Keratinocyte (primary cell): Measurements from ENCODE around the gene KRR1. TPM values are rescaled to one million over a fixed set of nuclear protein-coding genes. Genes with fewer than 3 reads are reported as not detected.
A peak's percentile ranks its signal among the peaks of the same experiment; 100 is the strongest.

ENCODE experiments used
- DNase-seq: peaks from one replicate; pipeline ENCODE4 v3.0.0-alpha.2; 2011; ENCODE audit warnings: low read depth, missing footprints, low spot score
- FAIRE-seq: peaks from 2 replicates; lab custom pipeline; 2011; peaks lifted over from hg19 to GRCh38; lab: Jason Lieb, UNC
- H2AFZ ChIP-seq: 2 replicates; pipeline ENCODE4 v1.6.0; 2012; ENCODE audit warnings: low read length, control low read depth, inconsistent platforms; ENCODE audit not compliant: control insufficient read depth
- H3K27ac ChIP-seq: 2 replicates; pipeline ENCODE4 v1.5.1; 2011; ENCODE audit warnings: low read length; ENCODE audit not compliant: control insufficient read depth, insufficient read depth
- H3K27me3 ChIP-seq: 3 replicates; pipeline ENCODE4 v1.6.0; 2011; ENCODE audit warnings: low read length; ENCODE audit not compliant: control insufficient read depth, insufficient read depth; ENCODE audit errors: extremely low read depth
- H3K36me3 ChIP-seq, 2 experiments: 2 replicates in 1 of 2; 3 replicates in 1 of 2; pipeline ENCODE4 v1.5.1; 2011; ENCODE audit warnings: low read length in 2 of 2, mild to moderate bottlenecking in 1 of 2; ENCODE audit not compliant: control insufficient read depth in 2 of 2, insufficient read depth in 2 of 2; ENCODE audit errors: extremely low read depth in 1 of 2
- H3K4me1 ChIP-seq: 3 replicates; pipeline ENCODE4 v1.5.1; 2011; ENCODE audit warnings: low read length; ENCODE audit not compliant: control insufficient read depth, insufficient read depth; ENCODE audit errors: extremely low read depth
- H3K4me2 ChIP-seq: 3 replicates; pipeline ENCODE4 v1.6.0; 2011; ENCODE audit warnings: low read depth, low read length; ENCODE audit not compliant: control insufficient read depth, insufficient read depth; ENCODE audit errors: extremely low read depth
- H3K4me3 ChIP-seq, 3 experiments: fragments of 200-600 bp in 1 of 3; sonication (generic) in 1 of 3; 2 replicates in 2 of 3; 3 replicates in 1 of 3; pipeline ENCODE4 v1.5.1; 2011 to 2016; ENCODE audit warnings: low read length in 3 of 3, mild to moderate bottlenecking in 3 of 3, control low read depth in 2 of 3, inconsistent platforms in 1 of 3, low read depth in 1 of 3, mixed read lengths in 1 of 3, mixed run types in 1 of 3, moderate library complexity in 1 of 3; ENCODE audit not compliant: control insufficient read depth in 2 of 3, insufficient read depth in 2 of 3; ENCODE audit errors: extremely low read depth in 1 of 3
- H3K79me2 ChIP-seq: 2 replicates; pipeline ENCODE4 v1.6.0; 2012; ENCODE audit warnings: low read length; ENCODE audit not compliant: control insufficient read depth, insufficient read depth
- H3K9ac ChIP-seq: 3 replicates; pipeline ENCODE4 v1.6.0; 2011; ENCODE audit warnings: low read length; ENCODE audit not compliant: control insufficient read depth, insufficient read depth; ENCODE audit errors: extremely low read depth
- H3K9me1 ChIP-seq: 3 replicates; pipeline ENCODE4 v1.6.0; 2011; ENCODE audit warnings: low read length; ENCODE audit not compliant: control insufficient read depth, insufficient read depth; ENCODE audit errors: extremely low read depth
- H3K9me3 ChIP-seq: 2 replicates; pipeline ENCODE4 v1.5.1; 2012; ENCODE audit warnings: low read depth, low read length; ENCODE audit not compliant: control insufficient read depth
- H4K20me1 ChIP-seq: 3 replicates; pipeline ENCODE4 v1.6.0; 2011; ENCODE audit warnings: low read length; ENCODE audit not compliant: control insufficient read depth, insufficient read depth; ENCODE audit errors: extremely low read depth
- EZH2 ChIP-seq: IDR thresholded peaks from one replicate; pipeline ENCODE4 v1.6.1; 2012; ENCODE audit warnings: inconsistent platforms, mild to moderate bottlenecking, low read length, moderate library complexity
- dilution Hi-C: fragments of 300-500 bp; cut with MboI; formaldehyde crosslinking; loops from one replicate; pipeline ENCODE4 v1.7.0; 2020; ENCODE audit warnings: low sequenced_read_pairs; ENCODE audit not compliant: extremely low pct_ligation_motif_present
- polyA plus RNA-seq, 5 experiments: library from polyadenylated mRNA; depleted of rRNA in 3 of 5; stranded (reverse) in 3 of 5; stranded (forward) in 1 of 5; unstranded in 1 of 5; fragments of >200 nt; gene quantifications; 1 replicate in 1 of 5; 2 replicates in 3 of 5; 3 replicates in 1 of 5; pipeline versions ENCODE4 v1.2.1 to v1.2.3, GENCODE V29; 2011 to 2012; ENCODE audit warnings: missing spikeins in 2 of 5, low read depth in 1 of 5, low replicate concordance in 1 of 5
- TF ChIP-seq, protein P1 (sequence below), 3 experiments: IDR thresholded peaks in 1 of 3; conservative IDR thresholded peaks in 1 of 3; optimal IDR thresholded peaks in 1 of 3; 2 replicates in 2 of 3; 3 replicates in 1 of 3; pipeline versions ENCODE3 to v1.5.1; 2011; ENCODE audit warnings: low read length in 3 of 3, mild to moderate bottlenecking in 3 of 3, moderate library complexity in 2 of 3, control low read depth in 1 of 3, inconsistent platforms in 1 of 3; ENCODE audit not compliant: insufficient read depth in 2 of 3; ENCODE audit errors: extremely low read depth in 1 of 3

KRR1 gene
- polyA plus RNA-seq, 1 donor (not counting 4 experiments of a cell fraction or from before 2014, with no cell fraction given), result 74.7 TPM

DNA sequence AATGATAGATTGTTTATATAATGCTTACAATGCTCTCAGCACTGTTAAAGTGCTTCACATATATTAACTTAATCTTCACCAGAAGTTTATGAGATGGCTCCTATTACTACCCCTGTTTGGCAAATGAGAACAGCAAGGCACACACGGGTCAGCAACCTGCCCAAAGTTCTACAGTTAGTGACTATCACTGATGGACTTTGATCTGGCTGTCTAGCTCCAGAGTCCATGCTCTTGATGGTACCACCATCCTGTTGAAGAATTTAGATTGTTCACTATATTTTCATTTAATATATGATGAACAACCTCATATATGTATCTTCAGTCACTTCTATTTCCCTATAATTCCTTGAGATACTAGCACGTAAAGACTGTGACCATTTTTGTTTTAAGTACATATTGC is 20.2 kb downstream of the KRR1 start:
- no peaks in the 10 kb centered on the region for H3K9me1 ChIP-seq
- H3K27me3 ChIP-seq, result no peaks in the 10 kb centered on the region
- TF ChIP-seq, protein P1, sequence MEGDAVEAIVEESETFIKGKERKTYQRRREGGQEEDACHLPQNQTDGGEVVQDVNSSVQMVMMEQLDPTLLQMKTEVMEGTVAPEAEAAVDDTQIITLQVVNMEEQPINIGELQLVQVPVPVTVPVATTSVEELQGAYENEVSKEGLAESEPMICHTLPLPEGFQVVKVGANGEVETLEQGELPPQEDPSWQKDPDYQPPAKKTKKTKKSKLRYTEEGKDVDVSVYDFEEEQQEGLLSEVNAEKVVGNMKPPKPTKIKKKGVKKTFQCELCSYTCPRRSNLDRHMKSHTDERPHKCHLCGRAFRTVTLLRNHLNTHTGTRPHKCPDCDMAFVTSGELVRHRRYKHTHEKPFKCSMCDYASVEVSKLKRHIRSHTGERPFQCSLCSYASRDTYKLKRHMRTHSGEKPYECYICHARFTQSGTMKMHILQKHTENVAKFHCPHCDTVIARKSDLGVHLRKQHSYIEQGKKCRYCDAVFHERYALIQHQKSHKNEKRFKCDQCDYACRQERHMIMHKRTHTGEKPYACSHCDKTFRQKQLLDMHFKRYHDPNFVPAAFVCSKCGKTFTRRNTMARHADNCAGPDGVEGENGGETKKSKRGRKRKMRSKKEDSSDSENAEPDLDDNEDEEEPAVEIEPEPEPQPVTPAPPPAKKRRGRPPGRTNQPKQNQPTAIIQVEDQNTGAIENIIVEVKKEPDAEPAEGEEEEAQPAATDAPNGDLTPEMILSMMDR (optimal IDR thresholded peaks at IDR 0.05 in 1 of 3, IDR thresholded peaks at IDR 0.05 in 1 of 3, conservative IDR thresholded peaks at IDR 0.05 in 1 of 3; ENCODE audit: extremely low read depth in 1 of 3, insufficient read depth in 2 of 3, low read length in 3 of 3), result no peak
- no peak for TF ChIP-seq EZH2
- H3K79me2 ChIP-seq, result no peaks in the 10 kb centered on the region
- peaks cover 15% of the 10 kb centered on the region for H3K4me1 ChIP-seq
- H3K4me2 ChIP-seq, result no peak overlapping the region
- H3K36me3 ChIP-seq, result no peaks in the 10 kb centered on the region
- H3K9ac ChIP-seq, result no peak overlapping the region
- H2AFZ ChIP-seq, result no peak overlapping the region
- no peaks in the 10 kb centered on the region for H4K20me1 ChIP-seq
- FAIRE-seq (no peak), DNase-seq (no peak)
- H3K4me3 ChIP-seq, result no peak overlapping the region
- dilution Hi-C loops, result no loop called here
- no peak overlapping the region for H3K27ac ChIP-seq
- H3K9me3 ChIP-seq, result no peaks in the 10 kb centered on the region

DNA sequence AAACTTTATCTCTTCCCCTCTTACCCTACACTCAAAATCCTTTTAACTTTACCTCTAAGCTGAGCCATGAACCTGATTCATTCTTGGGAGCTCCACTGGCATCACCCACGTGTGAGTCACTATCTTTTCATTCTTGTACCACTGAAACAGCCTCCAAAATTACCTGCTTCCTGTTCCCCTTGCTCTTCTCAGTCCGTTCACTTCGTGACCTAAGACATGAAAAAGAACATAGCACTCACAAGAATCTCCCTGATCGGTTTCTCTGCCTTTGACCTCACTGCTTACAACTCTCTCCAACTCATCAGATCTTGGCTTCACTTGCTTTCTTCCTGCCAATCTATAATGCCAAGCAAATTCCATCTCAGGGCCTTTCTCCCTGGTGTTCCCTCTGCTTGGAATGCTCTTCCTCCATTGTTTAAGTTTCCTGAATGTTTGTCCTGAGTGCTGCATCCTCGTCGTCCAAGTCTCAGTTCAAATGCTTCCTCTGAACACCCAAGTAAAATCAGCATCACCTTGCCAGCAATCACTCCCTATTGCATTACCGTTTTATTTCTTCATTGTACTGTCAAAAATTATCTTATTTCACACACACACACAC is 21.7 kb downstream of the KRR1 start:
- Histone ChIP-seq H3K9ac (no peak overlapping the region), H3K27ac (peak overlapping the region; percentile 44)

More for the DNA sequence above, 21.7 kb downstream of the KRR1 start:
- Histone ChIP-seq H3K9me3 (no peaks in the 10 kb centered on the region), H4K20me1 (no peaks in the 10 kb centered on the region), H3K4me1 (peaks cover 15% of the 10 kb centered on the region), H3K27me3 (no peaks in the 10 kb centered on the region), H3K36me3 (no peaks in the 10 kb centered on the region), H3K4me2 (peak overlapping the region; percentile 56), H3K4me3 (peak overlapping the region in 1 of 3 experiments; percentile 6), H3K79me2 (no peaks in the 10 kb centered on the region), H3K9me1 (no peaks in the 10 kb centered on the region), H2AFZ (peak overlapping the region; percentile 64)
- dilution Hi-C loops, result no loop called here
- DNase-seq, result no peak
- FAIRE-seq, result peak; percentile 95
- no peak for TF ChIP-seq EZH2
- TF ChIP-seq, protein P1 (optimal IDR thresholded peaks at IDR 0.05 in 1 of 3, IDR thresholded peaks at IDR 0.05 in 1 of 3, conservative IDR thresholded peaks at IDR 0.05 in 1 of 3; ENCODE audit: extremely low read depth in 1 of 3, insufficient read depth in 2 of 3, low read length in 3 of 3), result no peak
